Thoracic aorta (tissue), 2 donors: ENCODE measurements around the gene F2. TPM values are rescaled to one million over a fixed set of nuclear protein-coding genes. Genes with fewer than 3 reads are reported as not detected.

Experiments used
- ATAC-seq: fragments of 150-250 bp; one replicate; pipeline ENCODE4 v1.8.0; 2017; ENCODE audit warnings: low read depth; ENCODE audit not compliant: insufficient number of reproducible peaks, low FRiP score
- DNase-seq: peaks from one replicate; pipeline ENCODE4 v3.0.0-alpha.2; 2020; ENCODE audit warnings: low spot score
- H3K27ac ChIP-seq, 2 donors: fragments of 200-600 bp; sonication (generic); 1 replicate in 1 of 2; 2 replicates in 1 of 2; pipeline ENCODE4 v1.5.1; 2016; ENCODE audit warnings: mild to moderate bottlenecking in 2 of 2, moderate library complexity in 2 of 2
- H3K27me3 ChIP-seq: fragments of 200-600 bp; sonication (generic); replicated peaks from 2 replicates; pipeline ENCODE4 v1.6.0; 2016; ENCODE audit warnings: mild to moderate bottlenecking; ENCODE audit not compliant: insufficient read depth
- H3K36me3 ChIP-seq: fragments of 200-600 bp; sonication (generic); one replicate; pipeline ENCODE4 v1.5.1; 2016
- H3K4me1 ChIP-seq, 2 donors: fragments of 200-600 bp; sonication (generic); 1 replicate in 1 of 2; 2 replicates in 1 of 2; pipeline versions ENCODE4 v1.5.1 to v1.6.0; 2016; ENCODE audit warnings: low read depth in 2 of 2, mild to moderate bottlenecking in 1 of 2; ENCODE audit not compliant: control insufficient read depth in 1 of 2
- H3K4me3 ChIP-seq: fragments of 200-600 bp; sonication (generic); 2 replicates; pipeline ENCODE4 v1.5.1; 2016; ENCODE audit warnings: mild to moderate bottlenecking
- H3K9me3 ChIP-seq: fragments of 200-600 bp; sonication (generic); 2 replicates; pipeline ENCODE4 v1.5.1; 2016
- CTCF ChIP-seq: fragments of 200-600 bp; sonication (generic); IDR thresholded peaks from one replicate; pipeline ENCODE4 v1.5.1; 2019; ENCODE audit warnings: antibody characterized with exemption
- total RNA-seq, 2 donors: library from RNA; depleted of rRNA; stranded (reverse); fragments of >200 nt; gene quantifications; one replicate each; pipeline versions ENCODE4 v1.1.0 to v1.2.3, GENCODE V29; 2016

The F2 gene
- total RNA-seq, 2 donors from 2014 or later: not detected

- Histone ChIP-seq H3K4me1 (peaks cover 24 to 30% of the 10 kb centered on the region in 2 donors), H3K36me3 (peaks cover 56% of the 10 kb centered on the region), H3K4me3 (no peak overlapping the region), H3K9me3 (no peaks in the 10 kb centered on the region), H3K27me3 (no peaks in the 10 kb centered on the region), H3K27ac (no peak overlapping the region)
- ATAC-seq (no peak), DNase-seq (no peak)
- TF ChIP-seq CTCF: no peak
These were observed 39.5 kb upstream of the F2 start for GRCh38 chr11:46679241-46680163.

GRCh38 chr11:46680164-46680760 is 38.8 kb upstream of the F2 start:
- ATAC-seq (no peak), DNase-seq (no peak)
- Histone ChIP-seq H3K4me1 (peaks cover 25 to 28% of the 10 kb centered on the region in 2 donors), H3K9me3 (no peaks in the 10 kb centered on the region), H3K27ac (no peak overlapping the region), H3K27me3 (no peaks in the 10 kb centered on the region), H3K36me3 (peaks cover 56% of the 10 kb centered on the region), H3K4me3 (no peak overlapping the region)
- TF ChIP-seq CTCF: no peak

GRCh38 chr11:46680815-46681214 is 38.2 kb upstream of the F2 start:
- H3K36me3 ChIP-seq: peaks cover 56% of the 10 kb centered on the region
- no peak for ATAC-seq
- H3K27ac ChIP-seq: no peak overlapping the region

GRCh38 chr11:46681814-46682213 is 37.2 kb upstream of the F2 start:
- no peak for TF ChIP-seq CTCF
- Histone ChIP-seq H3K27ac (no peak overlapping the region), H3K4me3 (no peak overlapping the region), H3K9me3 (no peaks in the 10 kb centered on the region), H3K4me1 (peaks cover 16 to 24% of the 10 kb centered on the region in 2 donors), H3K36me3 (peaks cover 65% of the 10 kb centered on the region), H3K27me3 (no peaks in the 10 kb centered on the region)
- DNase-seq (no peak), ATAC-seq (no peak)

More at GRCh38 chr11:46680815-46681214, 38.2 kb upstream of the F2 start:
- Histone ChIP-seq H3K27me3 (no peaks in the 10 kb centered on the region), H3K4me1 (peaks cover 21 to 23% of the 10 kb centered on the region in 2 donors), H3K4me3 (no peak overlapping the region), H3K9me3 (no peaks in the 10 kb centered on the region)
- no peak for TF ChIP-seq CTCF
- no peak for DNase-seq
